Measurements from ENCODE around the gene MGMT. TPM values are rescaled to one million over a fixed set of nuclear protein-coding genes. Genes with fewer than 3 reads are reported as not detected.

Gene MGMT
- total RNA-seq, 4 donors from 2014 or later = 10.9 to 37.7 (median 16.0) TPM

GRCh38 chr10:129518793-129519192 is 51.8 kb downstream of the MGMT start:
- H3K4me3 ChIP-seq = no peak overlapping the region
- H3K4me1 ChIP-seq = no peaks in the 10 kb centered on the region
- no peaks in the 10 kb centered on the region for H3K27me3 ChIP-seq
- intact Hi-C loops (cut with DNase I; ENCODE audit: low total_unique reads) = no loop called here
- no peak for DNase-seq
- no peak for TF ChIP-seq POLR2A (IDR thresholded peaks at IDR 0.05)
- TF ChIP-seq CTCF (IDR thresholded peaks at IDR 0.05) = no peak
- no peaks in the 10 kb centered on the region for H3K36me3 ChIP-seq
- no peaks in the 10 kb centered on the region for H3K9me3 ChIP-seq
- H3K27ac ChIP-seq = no peak overlapping the region

- Histone ChIP-seq H3K36me3 (no peaks in the 10 kb centered on the region), H3K27me3 (no peaks in the 10 kb centered on the region), H3K4me1 (no peaks in the 10 kb centered on the region), H3K9me3 (no peaks in the 10 kb centered on the region), H3K4me3 (no peak overlapping the region), H3K27ac (no peak overlapping the region)
- no peak for DNase-seq
- intact Hi-C loops (cut with DNase I; ENCODE audit: low total_unique reads) = no loop called here
- TF ChIP-seq POLR2A (IDR thresholded peaks at IDR 0.05) = no peak
- no peak for TF ChIP-seq CTCF (IDR thresholded peaks at IDR 0.05)
Observed at GRCh38 chr10:129520440-129521080, 53.5 kb downstream of the MGMT start.

- no peak for DNase-seq
- H3K27ac ChIP-seq = no peak overlapping the region
- no peak overlapping the region for H3K4me3 ChIP-seq
- intact Hi-C loops (cut with DNase I; ENCODE audit: low total_unique reads) = no loop called here
- H3K9me3 ChIP-seq = no peaks in the 10 kb centered on the region
- no peaks in the 10 kb centered on the region for H3K27me3 ChIP-seq
- TF ChIP-seq CTCF (IDR thresholded peaks at IDR 0.05) (no peak), POLR2A (IDR thresholded peaks at IDR 0.05) (no peak)
- H3K4me1 ChIP-seq = peaks cover 0 to 7% of the 10 kb centered on the region in 2 donors
- H3K36me3 ChIP-seq = no peaks in the 10 kb centered on the region
Observed at GRCh38 chr10:129521161-129522025, 54.4 kb downstream of the MGMT start.

- no peak overlapping the region for H3K4me3 ChIP-seq
- intact Hi-C loops (cut with DNase I; ENCODE audit: low total_unique reads) = no loop called here
- H3K27ac ChIP-seq = no peak overlapping the region
- TF ChIP-seq POLR2A (IDR thresholded peaks at IDR 0.05) (no peak), CTCF (IDR thresholded peaks at IDR 0.05) (no peak)
- H3K9me3 ChIP-seq = no peaks in the 10 kb centered on the region
- no peaks in the 10 kb centered on the region for H3K36me3 ChIP-seq
- H3K4me1 ChIP-seq = peaks cover 0 to 7% of the 10 kb centered on the region in 2 donors
- DNase-seq = no peak
- H3K27me3 ChIP-seq = no peaks in the 10 kb centered on the region
Observed at GRCh38 chr10:129522041-129522585, 55.1 kb downstream of the MGMT start.
